Measurements from ENCODE around the gene ALG9. TPM values are rescaled to one million over a fixed set of nuclear protein-coding genes. Genes with fewer than 3 reads are reported as not detected.
A peak's percentile ranks its signal among the peaks of the same experiment; 100 is the strongest.

Gene ALG9
- total RNA-seq (10 to 100 TPM; 16.4 to 30.2 (median 29.2) TPM), polyA plus RNA-seq (10 to 100 TPM; 14.1 to 20.3 TPM), total RNA-seq (9.2 reads per million, percentile 34 among the genes with 10 or more reads in this experiment)

- Histone ChIP-seq H3K27ac (ENCODE audit: low read depth, low read length) (peak within 1 kb of the TSS; percentile 91), H3K36me3 (ENCODE audit: control insufficient read depth in 2 of 3, insufficient read depth in 3 of 3, low read length in 3 of 3) (peaks cover 0 to 36% (median 6%) of the 10 kb centered on the region in 3 experiments), H3K9me3 (ENCODE audit: control insufficient read depth in 2 of 3, low read length in 3 of 3) (no peaks in the 10 kb centered on the region), H3K4me3 (ENCODE audit: low read length) (peak within 1 kb of the TSS; percentile 74), H3K4me1 (ENCODE audit: control insufficient read depth in 2 of 2, insufficient read depth in 2 of 2, low read length in 2 of 2) (peaks cover 8 to 10% of the 10 kb centered on the region in 2 donors), H3K27me3 (ENCODE audit: control insufficient read depth in 2 of 2, insufficient read depth in 2 of 2, low read length in 2 of 2) (no peaks in the 10 kb centered on the region)
- peak; percentile 79 to 94 (median 88) for DNase-seq
- Mint-ChIP-seq H3K27me3 (no peaks in the 10 kb centered on the region), H3K9me3 (peaks cover 0 to 4% (median 0%) of the 10 kb centered on the region in 11 donors), H3K4me3 (peak within 1 kb of the TSS; percentile 86 to 96 (median 93)), H3K36me3 (peaks cover 4 to 34% (median 20%) of the 10 kb centered on the region in 5 donors), H3K27ac (peak within 1 kb of the TSS; percentile 87 to 98 (median 94)), H3K4me1 (peaks cover 9 to 41% (median 34%) of the 10 kb centered on the region in 7 donors)
- ChIA-PET CTCF (interaction anchor here (0.6 to 2.1 kb wide), 8 partner anchors 10 to 265 kb away, joined by 3 to 10 read pairs (median 5); partner anchors contain the start of gene DLAT), POLR2A (interaction anchor here (0.5 to 2.9 kb wide), 9 partner anchors 9 to 240 kb away, joined by 3 to 22 read pairs (median 5); partner anchors contain the start of genes CFAP68, DLAT, PPP2R1B and SDHD)
- peak; percentile 91 for ATAC-seq
- intact Hi-C loops (cut with micrococcal nuclease), result loop anchor here (1.0 to 10.0 kb wide), 12 partner anchors 8 to 2004 kb away; partner anchors contain the start of genes CFAP68 (in 2 of the 2), DLAT (in 2 of the 2), FDXACB1 (in 2 of the 2) and SDHD (in 2 of the 2)
Measured at GRCh38 chr11:111870886-111871692, at the start of gene ALG9. Gene ALG9, minus strand, starts transcription at chr11:111871581. Its CDS starts 99 bp downstream, at chr11:111871482.

- Mint-ChIP-seq H3K9me3 (peaks cover 0 to 2% (median 0%) of the 10 kb centered on the region in 11 donors), H3K4me1 (peaks cover 0 to 8% (median 2%) of the 10 kb centered on the region in 7 donors), H3K27me3 (peaks cover 11 to 30% (median 19%) of the 10 kb centered on the region in 5 donors), H3K36me3 (no peaks in the 10 kb centered on the region), H3K27ac (no peak overlapping the region), H3K4me3 (no peak overlapping the region)
- no peak overlapping the region for H3K4me3 ChIP-seq (ENCODE audit: low read length)
- no peak for DNase-seq
- H3K27ac ChIP-seq (ENCODE audit: low read depth, low read length), result no peak overlapping the region
- H3K36me3 ChIP-seq (ENCODE audit: control insufficient read depth in 2 of 3, insufficient read depth in 3 of 3, low read length in 3 of 3), result no peaks in the 10 kb centered on the region
- no peaks in the 10 kb centered on the region for H3K4me1 ChIP-seq (ENCODE audit: control insufficient read depth in 2 of 2, insufficient read depth in 2 of 2, low read length in 2 of 2)
- ATAC-seq, result no peak
- intact Hi-C loops (cut with micrococcal nuclease), result no loop called here
- H3K9me3 ChIP-seq (ENCODE audit: control insufficient read depth in 2 of 3, low read length in 3 of 3), result no peaks in the 10 kb centered on the region
- ChIA-PET POLR2A (interaction anchor here (0.7 kb wide), 1 partner anchor 38 kb away, joined by 3 read pairs; no protein-coding TSS in a partner anchor), CTCF (no interaction called here)
- no peaks in the 10 kb centered on the region for H3K27me3 ChIP-seq (ENCODE audit: control insufficient read depth in 2 of 2, insufficient read depth in 2 of 2, low read length in 2 of 2)
Measured at GRCh38 chr11:111920908-111921307, 49.5 kb upstream of the ALG9 start.

GRCh38 chr11:111918390-111919256 lies 47.2 kb upstream of the ALG9 start, which contains the start of gene C11orf52:
Gene C11orf52, plus strand, starts transcription at chr11:111918913. Its CDS starts 60 bp downstream, at chr11:111918973.
- intact Hi-C loops (cut with micrococcal nuclease), result loop anchor here in 1 of 2 donors (2.0 kb wide), 1 partner anchor 18 kb away; no protein-coding TSS in a partner anchor
- Histone ChIP-seq H3K27me3 (ENCODE audit: control insufficient read depth in 2 of 2, insufficient read depth in 2 of 2, low read length in 2 of 2) (no peaks in the 10 kb centered on the region), H3K4me1 (ENCODE audit: control insufficient read depth in 2 of 2, insufficient read depth in 2 of 2, low read length in 2 of 2) (no peaks in the 10 kb centered on the region), H3K4me3 (ENCODE audit: low read length) (no peak within 1 kb of the TSS), H3K9me3 (ENCODE audit: control insufficient read depth in 2 of 3, low read length in 3 of 3) (no peaks in the 10 kb centered on the region), H3K36me3 (ENCODE audit: control insufficient read depth in 2 of 3, insufficient read depth in 3 of 3, low read length in 3 of 3) (no peaks in the 10 kb centered on the region), H3K27ac (ENCODE audit: low read depth, low read length) (no peak within 1 kb of the TSS)
- DNase-seq (no peak), ATAC-seq (no peak)
- POLR2A ChIA-PET, result interaction anchor here (1.3 kb wide), 1 partner anchor 21 kb away, joined by 4 read pairs; no protein-coding TSS in a partner anchor
- Mint-ChIP-seq H3K4me1 (peaks cover 0 to 2% (median 0%) of the 10 kb centered on the region in 7 donors), H3K27me3 (peaks cover 25 to 47% (median 34%) of the 10 kb centered on the region in 5 donors), H3K9me3 (no peaks in the 10 kb centered on the region), H3K27ac (no peak within 1 kb of the TSS), H3K36me3 (no peaks in the 10 kb centered on the region), H3K4me3 (peak within 1 kb of the TSS in 1 of 10 donors; percentile 7)
- CTCF ChIA-PET, result interaction anchor here (0.7 kb wide), 1 partner anchor 11 kb away, joined by 3 read pairs; no protein-coding TSS in a partner anchor

GRCh38 chr11:111917788-111918187 lies 46.4 kb upstream of the ALG9 start:
- H3K4me3 ChIP-seq (ENCODE audit: low read length), result no peak overlapping the region
- H3K27me3 ChIP-seq (ENCODE audit: control insufficient read depth in 2 of 2, insufficient read depth in 2 of 2, low read length in 2 of 2), result peaks cover 0 to 3% of the 10 kb centered on the region in 2 donors
- DNase-seq (no peak), ATAC-seq (no peak)
- intact Hi-C loops (cut with micrococcal nuclease), result loop anchor here in 1 of 2 donors (2.0 kb wide), 1 partner anchor 17 kb away; no protein-coding TSS in a partner anchor
- Mint-ChIP-seq H3K4me3 (no peak overlapping the region), H3K9me3 (peaks cover 0 to 1% (median 0%) of the 10 kb centered on the region in 11 donors), H3K27me3 (peaks cover 32 to 55% (median 41%) of the 10 kb centered on the region in 5 donors), H3K4me1 (no peaks in the 10 kb centered on the region), H3K36me3 (no peaks in the 10 kb centered on the region), H3K27ac (no peak overlapping the region)
- no peak overlapping the region for H3K27ac ChIP-seq (ENCODE audit: low read depth, low read length)
- H3K36me3 ChIP-seq (ENCODE audit: control insufficient read depth in 2 of 3, insufficient read depth in 3 of 3, low read length in 3 of 3), result no peaks in the 10 kb centered on the region
- POLR2A ChIA-PET, result no interaction called here
- CTCF ChIA-PET, result interaction anchor here (0.6 kb wide), 1 partner anchor 69 kb away, joined by 4 read pairs; no protein-coding TSS in a partner anchor
- no peaks in the 10 kb centered on the region for H3K9me3 ChIP-seq (ENCODE audit: control insufficient read depth in 2 of 3, low read length in 3 of 3)
- H3K4me1 ChIP-seq (ENCODE audit: control insufficient read depth in 2 of 2, insufficient read depth in 2 of 2, low read length in 2 of 2), result no peaks in the 10 kb centered on the region

- Histone ChIP-seq H3K4me1 (ENCODE audit: control insufficient read depth in 2 of 2, insufficient read depth in 2 of 2, low read length in 2 of 2) (no peaks in the 10 kb centered on the region), H3K9me3 (ENCODE audit: control insufficient read depth in 2 of 3, low read length in 3 of 3) (no peaks in the 10 kb centered on the region), H3K4me3 (ENCODE audit: low read length) (no peak overlapping the region), H3K36me3 (ENCODE audit: control insufficient read depth in 2 of 3, insufficient read depth in 3 of 3, low read length in 3 of 3) (no peaks in the 10 kb centered on the region), H3K27ac (ENCODE audit: low read depth, low read length) (no peak overlapping the region), H3K27me3 (ENCODE audit: control insufficient read depth in 2 of 2, insufficient read depth in 2 of 2, low read length in 2 of 2) (peaks cover 0 to 3% of the 10 kb centered on the region in 2 donors)
- Mint-ChIP-seq H3K4me3 (no peak overlapping the region), H3K9me3 (peaks cover 0 to 1% (median 0%) of the 10 kb centered on the region in 11 donors), H3K36me3 (no peaks in the 10 kb centered on the region), H3K27me3 (peaks cover 32 to 55% (median 41%) of the 10 kb centered on the region in 5 donors), H3K4me1 (no peaks in the 10 kb centered on the region), H3K27ac (no peak overlapping the region)
- DNase-seq (no peak), ATAC-seq (no peak)
- ChIA-PET POLR2A (no interaction called here), CTCF (interaction anchor here (0.6 kb wide), 1 partner anchor 68 kb away, joined by 4 read pairs; no protein-coding TSS in a partner anchor)
- intact Hi-C loops (cut with micrococcal nuclease), result no loop called here
Measured at GRCh38 chr11:111917312-111917711, 45.9 kb upstream of the ALG9 start.

GRCh38 chr11:111916768-111917167 lies 45.4 kb upstream of the ALG9 start:
- H3K9me3 Mint-ChIP-seq, result peaks cover 0 to 1% (median 0%) of the 10 kb centered on the region in 11 donors
- intact Hi-C loops (cut with micrococcal nuclease), result no loop called here
- H3K4me1 ChIP-seq (ENCODE audit: control insufficient read depth in 2 of 2, insufficient read depth in 2 of 2, low read length in 2 of 2), result no peaks in the 10 kb centered on the region
- H3K36me3 ChIP-seq (ENCODE audit: control insufficient read depth in 2 of 3, insufficient read depth in 3 of 3, low read length in 3 of 3), result no peaks in the 10 kb centered on the region
- DNase-seq (no peak), ATAC-seq (no peak)
- H3K27me3 Mint-ChIP-seq, result peaks cover 38 to 57% (median 46%) of the 10 kb centered on the region in 5 donors
- CTCF ChIA-PET, result no interaction called here
- no peak overlapping the region for H3K4me3 Mint-ChIP-seq
- H3K36me3 Mint-ChIP-seq, result no peaks in the 10 kb centered on the region
- H3K27me3 ChIP-seq (ENCODE audit: control insufficient read depth in 2 of 2, insufficient read depth in 2 of 2, low read length in 2 of 2), result peaks cover 0 to 3% of the 10 kb centered on the region in 2 donors
- POLR2A ChIA-PET, result no interaction called here
- H3K27ac ChIP-seq (ENCODE audit: low read depth, low read length), result no peak overlapping the region
- no peak overlapping the region for H3K4me3 ChIP-seq (ENCODE audit: low read length)
- H3K4me1 Mint-ChIP-seq, result no peaks in the 10 kb centered on the region
- no peaks in the 10 kb centered on the region for H3K9me3 ChIP-seq (ENCODE audit: control insufficient read depth in 2 of 3, low read length in 3 of 3)
- no peak overlapping the region for H3K27ac Mint-ChIP-seq

All from naive thymus-derived CD4-positive, alpha-beta T cell (primary cell).